EL (cell line): ENCODE measurements around the gene GATAD2A.
"Not testable (repeated sequence)": the region's sequence is repeated elsewhere in the genome, so short reads cannot be mapped to it uniquely, and the experiment has no call there.

ENCODE experiments used
- DNase-seq: peaks from one replicate; pipeline ENCODE4 v3.0.0-alpha.2; 2016

GATAD2A gene

GRCh38 chr19:19447536-19448237 is 42.2 kb downstream of the GATAD2A start:
- DNase-seq, result no peak

- DNase-seq, result no peak
Measured at GRCh38 chr19:19448238-19448544, 42.7 kb downstream of the GATAD2A start.

- DNase-seq, result no peak
Measured at GRCh38 chr19:19451429-19452242, 46.2 kb downstream of the GATAD2A start.

GRCh38 chr19:19452243-19453124 is 47.0 kb downstream of the GATAD2A start:
- DNase-seq, result no peak

GRCh38 chr19:19453125-19453454 is 47.6 kb downstream of the GATAD2A start:
- no peak for DNase-seq

GRCh38 chr19:19455166-19455919 is 49.9 kb downstream of the GATAD2A start:
- not testable (repeated sequence) for DNase-seq

GRCh38 chr19:19457671-19458070 is 52.2 kb downstream of the GATAD2A start:
- no peak for DNase-seq

GRCh38 chr19:19458110-19458816 is 52.8 kb downstream of the GATAD2A start:
- no peak for DNase-seq

DNA sequence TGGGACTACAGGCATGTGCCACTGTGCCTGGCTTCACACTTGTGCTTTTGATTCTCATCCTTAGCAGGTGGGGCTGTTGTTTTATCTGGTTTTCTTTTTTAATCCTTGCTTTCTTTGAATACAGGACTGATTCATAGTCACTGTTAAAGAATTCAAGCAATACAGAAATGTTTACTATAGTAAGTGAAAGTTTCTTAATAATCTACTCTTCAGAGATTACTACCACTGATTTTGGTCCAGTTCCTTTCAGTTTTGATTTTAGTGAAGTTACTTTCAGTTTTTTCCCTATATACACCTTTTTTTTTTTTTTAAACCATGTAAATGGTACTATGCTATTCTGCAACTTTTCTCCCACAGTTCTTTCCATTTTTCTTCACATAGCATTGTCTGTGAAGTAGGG is 53.6 kb downstream of the GATAD2A start:
- peak; percentile 36 for DNase-seq

- peak; percentile 84 for DNase-seq
Measured at GRCh38 chr19:19459707-19460251, 54.3 kb downstream of the GATAD2A start.

DNA sequence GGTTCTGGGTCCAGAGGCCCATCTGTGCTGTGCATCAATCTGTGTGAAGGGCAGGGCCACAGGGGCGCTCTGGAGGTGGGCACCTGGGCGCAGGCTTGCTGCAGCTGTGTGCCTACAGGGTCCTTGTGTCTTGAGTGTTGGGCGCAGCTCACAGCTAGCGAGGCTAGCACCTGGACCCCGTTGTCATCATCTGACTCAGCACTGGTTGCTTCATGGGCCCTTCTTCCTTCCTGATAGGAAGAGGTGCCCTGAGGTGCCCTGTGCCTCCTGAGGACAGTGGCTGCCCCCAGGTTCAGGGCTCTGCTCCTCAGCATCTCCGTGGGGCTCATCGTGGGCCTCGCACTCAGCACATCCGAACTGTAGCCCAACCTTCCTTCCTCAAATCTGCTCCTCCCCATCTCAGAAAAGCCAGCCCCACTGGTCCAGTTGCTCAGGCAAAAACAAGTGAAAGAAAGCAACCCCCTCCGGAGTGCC is 54.8 kb downstream of the GATAD2A start:
- DNase-seq, result no peak

GRCh38 chr19:19460761-19461265 is 55.3 kb downstream of the GATAD2A start:
- DNase-seq, result peak; percentile 44

DNA sequence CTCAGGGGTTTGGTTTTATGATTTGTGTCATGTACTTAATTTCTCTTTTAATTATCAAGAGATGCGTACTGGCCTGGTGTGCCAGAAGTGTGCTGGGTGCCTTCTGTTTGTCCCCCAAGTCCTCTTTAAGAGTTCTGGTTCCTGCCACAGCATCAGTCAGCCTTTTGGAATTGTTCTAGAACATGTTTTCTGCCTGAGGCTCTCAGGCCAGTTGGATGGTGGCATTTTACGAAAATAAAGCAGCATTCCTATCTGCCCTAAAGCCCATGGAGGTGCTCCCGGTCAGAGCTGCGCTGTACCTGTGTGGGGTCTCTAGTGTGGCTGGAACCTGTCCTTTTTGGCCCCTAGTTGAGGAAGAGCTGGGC is 55.8 kb downstream of the GATAD2A start:
- DNase-seq, result no peak

DNA sequence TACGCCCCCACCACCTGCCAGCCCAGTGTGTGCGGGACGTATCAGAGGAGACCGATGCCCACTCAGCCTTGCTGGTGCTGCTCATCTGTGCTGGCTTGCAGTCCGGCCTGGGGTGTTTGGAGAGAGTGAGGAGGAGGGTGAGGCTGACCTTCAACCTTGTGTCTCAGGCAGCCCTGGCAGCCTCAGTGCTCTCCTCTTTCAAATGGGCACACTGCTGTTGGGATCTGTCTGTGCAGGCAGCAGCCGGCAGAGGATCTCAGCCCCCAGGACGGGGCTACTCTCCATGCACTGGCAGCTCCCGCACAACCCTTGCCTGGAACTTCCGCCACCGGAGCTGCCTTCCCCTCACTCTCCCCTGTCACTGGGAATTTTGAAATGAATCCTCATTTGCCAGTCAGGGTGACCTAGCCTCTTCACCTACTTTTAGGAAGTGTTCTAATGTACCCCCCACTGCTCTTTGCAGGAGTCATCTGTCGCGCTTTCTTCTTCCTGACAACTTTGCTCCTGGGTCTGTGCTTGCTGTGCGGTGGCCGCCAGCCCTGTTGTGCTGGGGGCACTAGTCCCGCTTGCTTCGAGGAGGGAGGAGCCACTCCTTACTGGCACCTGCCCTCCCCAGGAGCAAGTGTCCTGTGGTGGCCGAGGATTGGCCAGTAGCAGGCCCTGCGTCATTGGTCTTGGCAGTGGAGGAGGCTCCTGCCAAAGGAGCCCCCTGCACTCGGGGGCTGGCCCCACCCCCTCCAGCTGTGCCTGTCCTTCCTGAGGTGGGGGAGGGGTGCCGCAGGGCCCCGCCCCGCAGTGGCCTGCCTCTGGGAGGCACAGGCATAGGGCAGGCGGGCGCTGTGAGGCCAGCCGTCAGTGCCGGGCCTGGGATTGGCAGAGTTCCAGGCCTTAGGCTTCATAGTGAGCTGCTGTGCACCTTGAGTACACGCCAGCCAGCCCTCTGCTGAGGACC is 56.5 kb downstream of the GATAD2A start:
- DNase-seq, result no peak

- peak; percentile 51 for DNase-seq
Measured at GRCh38 chr19:19463348-19464117, 58.1 kb downstream of the GATAD2A start.

GRCh38 chr19:19464339-19465098 is 59.0 kb downstream of the GATAD2A start:
- no peak for DNase-seq

DNA sequence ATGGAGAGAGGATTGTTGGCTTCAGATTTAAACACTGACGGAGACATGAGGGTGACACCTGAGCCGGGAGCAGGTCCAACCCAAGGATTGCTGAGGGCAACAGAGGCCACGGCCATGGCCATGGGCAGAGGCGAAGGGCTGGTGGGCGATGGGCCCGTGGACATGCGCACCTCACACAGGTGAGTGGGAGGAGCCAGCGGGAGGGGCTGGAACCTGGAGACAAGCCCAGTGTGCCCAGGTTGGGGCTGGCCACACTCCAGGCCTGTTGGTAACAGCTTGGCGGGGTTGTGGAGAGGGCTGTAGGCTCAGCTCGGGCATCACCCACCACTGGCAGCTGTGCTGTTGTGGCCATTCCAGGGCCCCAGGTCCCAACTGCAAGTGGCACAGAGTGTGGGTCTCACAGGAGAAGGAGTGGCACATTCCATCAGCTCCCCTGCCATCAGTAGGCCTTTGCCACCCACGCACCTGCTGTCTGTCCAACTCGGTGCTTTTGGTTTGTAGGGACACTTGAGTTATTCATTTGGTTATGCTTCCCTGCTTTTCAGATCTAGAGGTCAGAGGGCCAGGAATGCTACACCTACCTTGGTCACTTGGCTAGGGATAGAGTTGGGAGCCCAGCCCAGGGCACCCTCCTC is 60.1 kb downstream of the GATAD2A start:
- DNase-seq, result no peak

GRCh38 chr19:19466201-19466600 is 60.7 kb downstream of the GATAD2A start:
- DNase-seq, result no peak
